HL-60/S4 treated with phorbol 12-myristate 13-acetate at 8.2 ng/mL for 4 days and 3 days (cell line): ENCODE measurements around the gene SEPTIN3.
"Not testable (repeated sequence)": the region's sequence is repeated elsewhere in the genome, so short reads cannot be mapped to it uniquely, and the experiment has no call there.

Experiments used
- in situ Hi-C: fragments of 300-500 bp; cut with MboI; formaldehyde crosslinking; loops from 2 replicates; pipeline ENCODE4 v1.15.0; 2022; ENCODE audit warnings: low sequenced_read_pairs

Gene SEPTIN3

GRCh38 chr22:41939981-41940831 lies 29.0 kb upstream of the SEPTIN3 start:
- in situ Hi-C loops: loop anchor here (5.0 kb wide), 1 partner anchor 243 kb away; the partner anchor contains the start of gene MEI1

- in situ Hi-C loops: loop anchor here (5.0 kb wide), 1 partner anchor 244 kb away; the partner anchor contains the start of gene MEI1
Observed at GRCh38 chr22:41940832-41941765, 28.1 kb upstream of the SEPTIN3 start.

GRCh38 chr22:41943661-41944209 lies 25.5 kb upstream of the SEPTIN3 start:
- in situ Hi-C loops: loop anchor here (5.0 kb wide), 1 partner anchor 246 kb away; the partner anchor contains the start of gene MEI1

- in situ Hi-C loops: no loop called here
Observed at GRCh38 chr22:41946629-41947423, 22.4 kb upstream of the SEPTIN3 start, which contains the start of gene CENPM. CENPM (minus strand) TSS chr22:41947152; CDS start chr22:41947076, 76 bp downstream.

- in situ Hi-C loops: no loop called here
Observed at GRCh38 chr22:41947424-41948080, 21.7 kb upstream of the SEPTIN3 start.

- in situ Hi-C loops: no loop called here
Observed at GRCh38 chr22:41948142-41948541, 21.1 kb upstream of the SEPTIN3 start.

- in situ Hi-C loops: not testable (repeated sequence)
Observed at GRCh38 chr22:41948928-41949296, 20.3 kb upstream of the SEPTIN3 start.

- in situ Hi-C loops: no loop called here
Observed at GRCh38 chr22:41949297-41949965, 19.8 kb upstream of the SEPTIN3 start.

- in situ Hi-C loops: loop anchor here (25.0 kb wide), 1 partner anchor 510 kb away; no protein-coding TSS in a partner anchor
Observed at GRCh38 chr22:41951898-41952474, 17.3 kb upstream of the SEPTIN3 start, which contains the start of gene SMIM45. SMIM45 (plus strand) TSS chr22:41952150.

GRCh38 chr22:41952713-41953112 lies 16.5 kb upstream of the SEPTIN3 start:
- in situ Hi-C loops: loop anchor here (25.0 kb wide), 1 partner anchor 510 kb away; no protein-coding TSS in a partner anchor

GRCh38 chr22:41957941-41958556 lies 11.2 kb upstream of the SEPTIN3 start:
- in situ Hi-C loops: loop anchor here (25.0 kb wide), 1 partner anchor 504 kb away; no protein-coding TSS in a partner anchor

GRCh38 chr22:41963453-41964111 lies 5.7 kb upstream of the SEPTIN3 start:
- in situ Hi-C loops: loop anchor here (25.0 kb wide), 1 partner anchor 499 kb away; no protein-coding TSS in a partner anchor

- in situ Hi-C loops: loop anchor here (25.0 kb wide), 1 partner anchor 498 kb away; no protein-coding TSS in a partner anchor
Observed at GRCh38 chr22:41964112-41964491, 5.1 kb upstream of the SEPTIN3 start.

- in situ Hi-C loops: loop anchor here (25.0 kb wide), 1 partner anchor 496 kb away; no protein-coding TSS in a partner anchor
Observed at GRCh38 chr22:41966225-41966606, 3.0 kb upstream of the SEPTIN3 start.

- in situ Hi-C loops: loop anchor here (25.0 kb wide), 1 partner anchor 496 kb away; no protein-coding TSS in a partner anchor
Observed at GRCh38 chr22:41966607-41967240, 2.5 kb upstream of the SEPTIN3 start.

- in situ Hi-C loops: loop anchor here (25.0 kb wide), 1 partner anchor 494 kb away; no protein-coding TSS in a partner anchor
Observed at GRCh38 chr22:41968601-41969000, 642 bp upstream of the SEPTIN3 start.

GRCh38 chr22:41970601-41971000 lies 1.4 kb downstream of the SEPTIN3 start:
- in situ Hi-C loops: loop anchor here (25.0 kb wide), 1 partner anchor 492 kb away; no protein-coding TSS in a partner anchor
